ENCODE results near the gene SHC1. TPM values are rescaled to one million over a fixed set of nuclear protein-coding genes. Genes with fewer than 3 reads are reported as not detected.
A peak's percentile ranks its signal among the peaks of the same experiment; 100 is the strongest.

Gene SHC1, protein sequence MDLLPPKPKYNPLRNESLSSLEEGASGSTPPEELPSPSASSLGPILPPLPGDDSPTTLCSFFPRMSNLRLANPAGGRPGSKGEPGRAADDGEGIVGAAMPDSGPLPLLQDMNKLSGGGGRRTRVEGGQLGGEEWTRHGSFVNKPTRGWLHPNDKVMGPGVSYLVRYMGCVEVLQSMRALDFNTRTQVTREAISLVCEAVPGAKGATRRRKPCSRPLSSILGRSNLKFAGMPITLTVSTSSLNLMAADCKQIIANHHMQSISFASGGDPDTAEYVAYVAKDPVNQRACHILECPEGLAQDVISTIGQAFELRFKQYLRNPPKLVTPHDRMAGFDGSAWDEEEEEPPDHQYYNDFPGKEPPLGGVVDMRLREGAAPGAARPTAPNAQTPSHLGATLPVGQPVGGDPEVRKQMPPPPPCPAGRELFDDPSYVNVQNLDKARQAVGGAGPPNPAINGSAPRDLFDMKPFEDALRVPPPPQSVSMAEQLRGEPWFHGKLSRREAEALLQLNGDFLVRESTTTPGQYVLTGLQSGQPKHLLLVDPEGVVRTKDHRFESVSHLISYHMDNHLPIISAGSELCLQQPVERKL
- total RNA-seq: 43.3 and 54.7 TPM in 2 replicates
- long read RNA-seq, partial matches to known transcripts: 2 of 12 reads
- long read RNA-seq, other reads (novel, unspliced or antisense): 9 of 12 reads

GRCh38 chr1:154970631-154971340 is at the start of gene SHC1:
SHC1 (minus strand) TSS chr1:154970747; CDS start chr1:154970526, 221 bp downstream.
- Mint-ChIP-seq H3K9me3 (ENCODE audit: low read depth) (no peaks in the 10 kb centered on the region), H3K4me1 (ENCODE audit: low read depth) (peaks cover 26% of the 10 kb centered on the region), H3K27me3 (no peaks in the 10 kb centered on the region), H3K4me3 (ENCODE audit: low read depth) (peak within 1 kb of the TSS; percentile 74), H3K27ac (peak within 1 kb of the TSS; percentile 98), H3K36me3 (ENCODE audit: insufficient read depth) (peaks cover 2% of the 10 kb centered on the region)
- peak; percentile 57 for DNase-seq (ENCODE audit: low spot score, unreplicated experiment)
- TF ChIP-seq CTCF (IDR thresholded peaks at IDR 0.05; ENCODE audit: unreplicated experiment): no peak

GRCh38 chr1:155019377-155020245 is 49.1 kb upstream of the SHC1 start:
- H3K4me3 Mint-ChIP-seq (ENCODE audit: low read depth): no peak overlapping the region
- peaks cover 2% of the 10 kb centered on the region for H3K4me1 Mint-ChIP-seq (ENCODE audit: low read depth)
- H3K27ac Mint-ChIP-seq: peak overlapping the region; percentile 22
- DNase-seq (ENCODE audit: low spot score, unreplicated experiment): no peak
- no peaks in the 10 kb centered on the region for H3K9me3 Mint-ChIP-seq (ENCODE audit: low read depth)
- H3K36me3 Mint-ChIP-seq (ENCODE audit: insufficient read depth): peaks cover 3% of the 10 kb centered on the region
- H3K27me3 Mint-ChIP-seq: no peaks in the 10 kb centered on the region
- TF ChIP-seq CTCF (IDR thresholded peaks at IDR 0.05; ENCODE audit: unreplicated experiment): no peak

- Mint-ChIP-seq H3K4me1 (ENCODE audit: low read depth) (peaks cover 2% of the 10 kb centered on the region), H3K27me3 (no peaks in the 10 kb centered on the region), H3K4me3 (ENCODE audit: low read depth) (no peak overlapping the region), H3K9me3 (ENCODE audit: low read depth) (no peaks in the 10 kb centered on the region), H3K36me3 (ENCODE audit: insufficient read depth) (peaks cover 3% of the 10 kb centered on the region), H3K27ac (peak overlapping the region; percentile 22)
- no peak for DNase-seq (ENCODE audit: low spot score, unreplicated experiment)
- no peak for TF ChIP-seq CTCF (IDR thresholded peaks at IDR 0.05; ENCODE audit: unreplicated experiment)
These were observed 48.2 kb upstream of the SHC1 start for GRCh38 chr1:155018617-155019348.

DNA sequence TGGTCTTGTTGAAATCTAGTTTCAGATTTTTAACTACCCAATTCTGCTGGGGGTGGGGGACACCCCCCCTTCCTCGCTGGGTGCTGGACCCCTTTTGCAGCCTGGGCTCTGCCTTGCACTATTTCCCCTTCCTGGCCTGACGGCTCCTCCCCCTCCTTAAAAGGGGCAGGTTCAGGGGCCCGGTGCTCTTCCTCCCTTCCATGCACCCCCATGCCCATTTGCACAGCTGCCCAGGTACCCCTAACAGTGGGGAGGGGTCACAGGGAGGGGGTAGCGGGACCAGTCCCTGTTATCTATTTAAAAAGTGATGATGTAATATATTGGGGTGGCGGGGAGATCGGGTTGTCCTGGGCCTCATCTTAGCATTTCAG is 47.4 kb upstream of the SHC1 start:
- DNase-seq (ENCODE audit: low spot score, unreplicated experiment): no peak
- H3K36me3 Mint-ChIP-seq (ENCODE audit: insufficient read depth): peaks cover 3% of the 10 kb centered on the region
- peaks cover 2% of the 10 kb centered on the region for H3K4me1 Mint-ChIP-seq (ENCODE audit: low read depth)
- no peaks in the 10 kb centered on the region for H3K9me3 Mint-ChIP-seq (ENCODE audit: low read depth)
- H3K27me3 Mint-ChIP-seq: no peaks in the 10 kb centered on the region
- H3K4me3 Mint-ChIP-seq (ENCODE audit: low read depth): no peak overlapping the region
- H3K27ac Mint-ChIP-seq: peak overlapping the region; percentile 45
- TF ChIP-seq CTCF (IDR thresholded peaks at IDR 0.05; ENCODE audit: unreplicated experiment): no peak
